DMS53 treated with DMSO at 0.1 percent for 48 hours (cell line): Measurements from ENCODE around the gene AOAH.

Experiments used
- DNase-seq: peaks from one replicate; lab custom pipeline; 2025; ENCODE audit not compliant: unreplicated experiment; lab: John Stamatoyannopoulos, UW

The AOAH gene

DNA sequence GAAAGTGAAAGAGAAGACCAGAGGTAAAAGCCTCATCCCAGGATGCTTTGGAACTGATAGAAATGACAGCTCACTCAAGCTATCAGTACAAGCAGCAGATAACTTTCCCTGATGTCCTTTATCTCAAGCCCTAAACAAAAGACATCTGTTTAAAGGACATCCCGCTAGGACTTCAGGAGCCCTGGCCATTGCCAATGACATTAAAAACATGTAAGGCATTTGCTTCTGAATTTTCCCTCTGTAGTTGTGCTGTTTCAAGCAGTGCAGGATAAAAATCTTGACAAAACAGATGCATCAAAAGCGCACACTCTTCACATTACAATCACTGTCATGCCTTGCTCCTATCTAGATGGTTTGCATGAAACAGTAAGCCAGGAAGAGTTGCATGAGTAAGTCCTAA is 159.8 kb downstream of the AOAH start:
- DNase-seq: no peak

DNA sequence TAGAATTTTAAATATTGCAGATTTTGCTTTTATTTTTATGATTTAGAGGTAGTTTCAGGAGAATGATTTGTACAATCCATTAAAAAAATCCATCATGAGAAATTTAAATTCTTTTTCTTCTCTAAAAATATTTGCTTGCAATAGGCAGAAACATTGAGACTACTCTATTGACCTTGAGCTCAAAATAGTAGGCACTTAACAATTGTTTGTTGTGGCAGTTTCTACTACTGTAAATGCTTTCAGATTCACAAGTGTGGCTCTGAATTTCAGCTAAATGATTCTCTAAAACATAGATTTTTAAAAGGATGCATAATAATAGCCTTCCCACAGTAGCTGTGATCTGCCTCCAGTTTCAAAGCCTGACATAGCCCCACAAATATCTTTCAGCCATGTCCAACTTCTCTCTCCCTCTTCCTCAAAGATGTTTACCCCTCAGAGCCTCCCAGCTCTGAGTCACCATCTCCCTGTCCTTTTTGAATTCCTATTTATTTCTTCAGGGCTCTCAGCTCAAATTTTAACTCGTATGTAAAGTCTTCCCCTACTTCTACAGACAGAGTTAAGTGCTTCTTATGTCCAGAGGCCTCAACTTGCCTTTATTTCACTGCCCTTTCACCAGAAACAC is 160.5 kb downstream of the AOAH start:
- DNase-seq: no peak

DNA sequence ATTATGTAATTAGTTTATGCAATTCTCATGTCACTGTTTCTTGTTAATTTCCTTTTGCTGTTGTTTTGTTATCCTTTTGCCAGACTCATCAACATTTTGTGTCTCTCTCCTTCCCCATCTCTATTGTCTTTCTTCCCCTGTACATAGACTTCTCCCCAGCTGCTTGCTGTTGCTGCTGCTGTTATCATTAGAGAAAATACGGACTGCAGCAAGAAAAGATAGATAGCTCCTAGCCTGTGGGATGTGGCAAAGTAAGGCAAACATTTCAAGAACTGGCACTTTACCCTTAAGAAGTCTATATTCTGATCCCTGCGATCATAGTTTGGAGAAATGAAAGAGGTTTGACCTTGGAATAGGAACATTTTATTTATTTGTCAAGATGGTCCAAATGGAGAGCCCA is 162.2 kb downstream of the AOAH start:
- no peak for DNase-seq

DNA sequence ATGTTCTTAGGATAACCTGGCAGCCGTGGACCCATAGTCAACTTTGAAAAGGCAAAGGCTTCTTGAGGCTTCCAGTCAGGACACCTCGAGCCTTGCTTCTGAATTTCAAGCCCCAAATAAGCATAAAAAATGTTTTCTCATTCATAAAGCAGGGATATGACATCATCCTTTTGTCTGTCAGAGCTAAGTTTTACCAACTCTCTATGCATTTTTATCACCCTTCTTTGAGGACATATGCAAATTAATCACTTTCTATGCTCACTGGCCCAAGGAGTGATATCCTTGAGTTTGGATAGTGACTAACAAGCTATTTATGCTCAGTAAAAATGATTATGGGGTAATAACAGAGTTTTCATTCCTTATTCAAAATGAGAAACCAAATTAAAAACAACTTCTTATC is 175.3 kb downstream of the AOAH start:
- no peak for DNase-seq

DNA sequence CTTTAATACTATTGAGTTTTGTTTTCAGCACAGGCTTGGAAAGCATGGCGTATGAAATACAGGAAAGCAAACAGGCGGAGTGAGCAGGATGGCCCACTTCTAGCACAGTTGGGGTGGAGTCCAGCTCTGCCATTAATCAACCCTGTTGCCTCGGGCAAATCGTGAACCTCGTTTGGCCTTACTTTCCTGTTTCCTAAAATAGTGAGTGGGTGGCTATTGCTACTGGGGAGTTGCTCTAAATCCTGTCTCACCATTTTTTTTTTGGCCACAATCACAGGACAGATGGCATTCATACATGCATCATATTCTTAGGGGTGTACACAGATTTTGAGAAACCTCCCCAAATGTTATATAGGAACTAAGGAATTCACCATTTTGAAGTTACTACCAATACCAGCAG is 176.9 kb downstream of the AOAH start:
- DNase-seq: no peak

DNA sequence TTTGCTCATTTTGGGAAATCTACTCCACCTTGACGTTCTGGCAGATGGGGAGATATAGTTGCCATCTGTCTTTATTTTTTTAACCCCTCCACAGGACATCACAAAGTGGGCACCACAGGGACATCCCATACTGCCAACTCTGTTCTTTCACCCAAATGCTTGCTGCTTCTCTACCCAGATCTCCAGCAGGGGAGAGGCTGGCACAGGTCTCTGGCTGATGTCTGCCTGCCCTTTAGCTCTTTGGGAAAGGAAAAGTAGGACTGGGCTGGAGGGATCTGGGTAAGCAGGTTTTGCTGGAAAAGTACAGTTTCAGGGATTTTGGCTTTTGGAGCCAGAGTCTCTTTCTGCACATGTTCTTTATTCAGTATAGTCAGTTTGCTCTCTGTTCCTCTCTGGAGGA is 178.0 kb downstream of the AOAH start:
- DNase-seq: no peak

DNA sequence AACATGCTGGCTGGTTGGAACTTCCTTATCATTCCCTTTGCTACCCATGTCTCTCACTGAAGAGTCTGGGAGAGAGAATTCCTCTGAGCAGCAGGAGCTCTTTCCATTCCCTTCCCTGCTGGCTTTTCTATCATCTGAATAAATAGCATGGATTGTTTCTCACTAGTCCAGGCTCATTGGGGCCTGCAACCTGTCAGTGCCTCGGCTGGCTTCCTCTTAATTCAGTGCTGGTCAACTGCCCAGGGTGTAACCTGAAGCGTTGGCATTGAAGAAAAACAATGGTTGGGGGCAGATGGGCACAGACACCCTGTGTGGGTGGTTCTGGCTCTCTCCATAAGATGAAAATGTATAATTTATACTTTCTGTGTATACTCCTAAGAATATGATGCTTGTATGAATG is 179.0 kb downstream of the AOAH start:
- no peak for DNase-seq

DNA sequence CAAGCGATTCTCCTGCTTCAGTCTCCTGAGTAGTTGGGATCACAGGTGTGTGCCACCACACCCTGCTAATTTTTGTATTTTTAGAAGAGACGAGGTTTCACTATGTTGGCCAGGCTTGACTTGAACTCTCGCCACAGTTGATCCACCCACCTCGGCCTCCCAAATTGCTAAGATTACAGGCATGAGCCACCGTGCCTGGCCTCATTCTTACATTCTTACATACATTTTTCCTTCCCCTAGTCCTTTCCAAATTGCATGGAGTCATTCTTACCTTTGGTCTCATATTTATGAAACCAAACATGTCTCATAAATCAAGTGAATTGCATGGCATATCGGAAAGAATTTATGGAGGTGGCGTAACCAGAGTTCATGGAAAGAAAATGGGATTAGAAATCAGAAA is 186.2 kb downstream of the AOAH start:
- no peak for DNase-seq

DNA sequence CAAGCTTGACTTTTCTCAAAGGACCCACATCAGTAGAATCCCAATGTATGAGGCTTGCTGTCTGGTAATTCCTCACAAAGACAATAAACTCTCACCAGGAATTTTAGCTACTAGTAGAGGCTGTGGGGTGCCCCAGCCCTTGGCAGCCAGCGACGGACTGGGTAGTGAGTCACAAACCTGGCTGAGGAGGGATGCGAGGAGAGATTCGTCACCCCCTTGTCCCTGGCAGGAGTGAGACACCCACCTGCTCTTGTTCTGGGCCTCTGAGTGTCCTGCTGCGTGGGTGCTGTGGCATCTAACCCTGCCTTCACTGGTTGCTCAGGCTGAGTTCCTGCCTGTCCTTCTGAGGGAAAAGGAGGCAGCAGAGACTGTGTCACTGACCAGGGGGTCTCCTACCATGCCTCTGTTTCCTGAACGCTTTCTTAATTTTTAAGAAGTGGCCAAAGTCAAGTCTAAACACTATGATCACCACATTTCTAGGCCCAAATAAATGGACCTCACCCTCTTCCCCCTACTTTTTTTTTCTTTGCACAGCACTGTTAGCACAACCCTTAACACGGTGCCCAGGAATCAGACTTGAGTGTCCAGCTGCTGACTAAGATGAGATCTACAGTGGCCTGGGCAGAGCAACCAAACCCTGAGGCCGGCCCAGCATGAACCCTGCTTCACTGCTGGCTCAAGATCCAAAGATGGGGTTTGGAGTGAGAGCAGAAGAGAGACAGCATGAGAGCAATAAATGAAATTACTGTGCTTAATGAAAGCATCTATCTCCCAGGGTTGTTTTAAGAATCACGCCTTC is 188.2 kb downstream of the AOAH start:
- DNase-seq: no peak

DNA sequence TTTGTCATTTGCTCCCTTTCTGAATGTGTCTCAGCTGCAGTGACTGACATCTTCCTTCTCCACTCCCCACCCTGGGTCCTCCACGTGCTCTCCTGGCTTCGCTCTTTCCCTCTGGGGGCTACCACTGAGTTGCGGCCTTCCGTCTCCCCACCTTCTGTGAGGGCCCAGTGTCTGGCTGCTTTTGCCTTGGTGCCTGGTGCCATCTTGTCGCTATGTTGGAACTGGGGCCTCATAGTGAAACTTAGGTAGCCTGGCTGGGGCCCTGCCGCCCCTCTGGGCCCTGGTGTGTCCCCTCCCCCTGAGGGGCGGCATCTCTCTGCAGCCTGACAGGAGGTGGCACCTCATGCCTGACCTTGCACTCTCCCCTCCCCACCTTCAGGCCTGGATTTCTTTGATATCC is 190.6 kb downstream of the AOAH start:
- no peak for DNase-seq

DNA sequence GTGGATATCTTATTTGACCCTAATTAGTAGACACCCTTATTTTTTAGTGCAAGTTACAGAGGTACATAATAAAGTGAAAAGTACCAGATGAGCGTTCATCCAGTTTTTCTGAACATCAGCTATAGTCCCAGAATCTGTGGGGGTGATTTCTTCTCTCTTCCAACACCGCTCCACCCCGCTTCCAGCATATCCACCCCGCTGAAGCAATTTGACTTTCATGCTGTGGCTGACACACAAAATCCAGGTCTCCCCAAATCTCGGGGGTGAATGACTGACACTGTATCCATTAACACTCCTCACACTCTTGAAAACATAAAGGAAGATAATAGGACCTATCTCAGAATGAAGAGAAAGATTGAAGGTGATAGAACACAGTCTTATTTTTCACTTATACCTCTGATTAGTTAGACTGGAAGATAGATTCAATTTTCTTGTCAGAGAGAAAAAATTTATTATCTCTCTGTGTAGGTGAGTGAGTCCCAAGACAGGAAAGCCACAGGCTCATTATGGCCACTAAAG is 191.3 kb downstream of the AOAH start:
- DNase-seq: no peak

DNA sequence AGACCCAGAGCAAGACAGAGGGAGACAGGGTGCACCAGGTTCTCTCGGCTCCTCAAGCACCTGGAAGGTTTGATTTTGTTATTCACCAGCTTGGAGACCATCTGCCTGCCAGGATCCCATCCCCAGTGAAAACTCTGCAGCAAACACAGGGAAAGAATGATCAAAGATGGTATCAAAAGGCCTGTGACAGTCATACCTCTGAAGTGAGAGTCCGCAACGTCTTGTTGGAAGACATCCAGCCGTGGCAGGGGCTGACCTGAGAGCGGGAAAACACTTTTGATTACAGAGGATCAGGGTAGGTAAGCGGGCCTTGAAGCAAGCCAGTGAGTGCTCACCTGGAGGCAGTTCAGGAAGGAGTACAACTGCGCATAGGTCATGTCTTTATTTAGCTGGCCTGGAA is 192.3 kb downstream of the AOAH start:
- no peak for DNase-seq

DNA sequence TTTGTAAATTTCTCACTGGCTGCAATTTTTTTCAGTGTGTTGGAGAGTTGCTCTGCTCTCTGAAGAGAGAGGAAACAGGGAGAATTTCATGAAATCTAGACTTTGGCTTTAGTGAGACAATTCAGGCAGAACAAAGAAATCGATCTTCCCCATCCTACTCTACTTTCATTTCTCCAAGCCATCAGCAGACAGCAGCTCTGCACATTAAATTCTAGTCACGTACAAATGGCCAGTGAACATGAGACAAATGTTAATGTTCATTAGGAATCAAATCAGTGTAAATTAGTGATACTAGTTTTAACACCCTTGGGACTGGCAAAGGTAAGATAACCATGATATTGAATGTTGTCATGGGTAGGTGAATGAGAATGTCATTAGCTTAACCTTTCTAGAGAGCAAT is 193.8 kb downstream of the AOAH start:
- no peak for DNase-seq

DNA sequence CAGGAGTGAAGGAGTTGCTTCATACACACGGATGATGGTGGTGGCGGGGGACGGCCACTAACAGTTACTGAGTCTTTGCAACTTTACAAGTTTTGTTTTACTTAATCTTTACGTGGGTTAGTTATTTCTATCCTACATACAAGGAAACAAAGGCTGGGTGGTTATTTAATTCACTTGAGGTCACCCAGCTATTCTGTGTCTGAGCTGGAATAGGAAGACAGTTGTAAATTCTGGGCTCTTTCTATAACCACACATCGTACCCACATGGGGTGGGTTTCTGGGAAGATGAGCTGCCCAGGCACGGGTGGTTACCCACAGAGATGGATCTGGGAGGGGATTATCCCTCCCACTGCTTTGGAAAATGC is 196.8 kb downstream of the AOAH start:
- DNase-seq: no peak

DNA sequence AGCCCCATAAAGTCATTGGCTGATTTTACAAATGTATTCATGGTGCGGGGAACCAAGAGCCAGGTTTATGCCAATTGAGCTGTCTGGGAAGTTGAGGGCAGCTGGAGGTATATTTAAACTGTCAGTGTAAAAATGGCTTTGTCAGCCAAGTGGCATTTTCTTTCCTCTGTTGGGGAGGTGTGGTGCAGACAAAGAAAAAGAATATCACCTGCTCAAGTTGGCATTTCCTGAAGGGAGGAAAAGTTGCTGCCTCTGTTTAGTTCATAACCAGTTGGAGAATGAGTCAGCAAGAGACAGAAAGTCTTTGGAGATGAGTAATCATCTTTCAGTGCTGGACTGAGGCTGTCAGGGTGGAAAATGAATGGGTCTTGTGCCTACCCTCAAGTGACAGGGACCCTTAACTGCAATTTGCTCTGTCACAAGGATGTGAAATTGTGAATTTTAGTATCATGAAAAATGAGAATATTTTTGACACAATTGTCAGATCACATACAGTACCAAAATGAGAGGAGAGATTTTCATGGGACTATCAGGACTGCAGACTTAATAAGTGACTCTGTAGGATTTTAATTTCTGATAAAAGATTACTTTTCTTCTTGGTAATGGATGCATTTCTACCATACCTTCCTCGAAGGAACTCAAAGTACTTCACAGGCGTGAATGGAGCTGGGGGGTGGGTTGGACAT is 197.3 kb downstream of the AOAH start:
- peak; percentile 69 for DNase-seq

DNA sequence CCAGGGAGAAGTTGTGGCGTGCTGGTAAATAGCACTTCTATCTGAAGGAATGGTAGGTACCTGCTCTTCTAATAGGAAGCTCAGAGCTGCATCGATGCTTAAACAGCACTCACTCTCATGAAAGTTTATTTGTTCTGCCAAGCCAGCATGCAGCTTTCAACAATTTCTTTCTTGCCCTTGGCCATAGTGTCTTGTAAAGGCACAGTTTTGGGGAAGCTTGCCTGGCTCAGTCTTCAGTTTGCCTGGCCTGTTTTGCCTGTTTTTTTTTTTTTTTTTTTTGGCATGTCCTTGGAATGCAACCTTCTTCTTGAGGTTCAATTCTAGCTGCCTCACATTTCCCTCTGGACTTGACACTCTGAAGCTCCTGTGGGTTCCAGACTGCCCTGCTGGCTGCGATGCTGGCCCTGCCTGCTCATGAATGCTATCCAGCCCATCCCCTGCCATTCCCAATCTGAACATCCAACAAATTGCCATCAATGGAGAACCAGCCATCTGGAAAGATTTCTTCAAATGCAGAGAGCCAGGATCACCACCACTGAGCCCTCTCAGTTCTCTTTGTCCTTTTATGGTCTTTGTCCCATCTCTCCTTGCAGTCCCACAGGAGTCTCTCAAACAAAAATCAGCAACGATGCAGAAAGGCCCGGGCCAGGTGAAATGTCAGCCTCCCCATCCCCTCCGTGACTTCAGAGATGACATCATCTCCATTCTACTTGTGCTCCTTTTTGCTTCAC is 200.8 kb downstream of the AOAH start:
- no peak for DNase-seq

DNA sequence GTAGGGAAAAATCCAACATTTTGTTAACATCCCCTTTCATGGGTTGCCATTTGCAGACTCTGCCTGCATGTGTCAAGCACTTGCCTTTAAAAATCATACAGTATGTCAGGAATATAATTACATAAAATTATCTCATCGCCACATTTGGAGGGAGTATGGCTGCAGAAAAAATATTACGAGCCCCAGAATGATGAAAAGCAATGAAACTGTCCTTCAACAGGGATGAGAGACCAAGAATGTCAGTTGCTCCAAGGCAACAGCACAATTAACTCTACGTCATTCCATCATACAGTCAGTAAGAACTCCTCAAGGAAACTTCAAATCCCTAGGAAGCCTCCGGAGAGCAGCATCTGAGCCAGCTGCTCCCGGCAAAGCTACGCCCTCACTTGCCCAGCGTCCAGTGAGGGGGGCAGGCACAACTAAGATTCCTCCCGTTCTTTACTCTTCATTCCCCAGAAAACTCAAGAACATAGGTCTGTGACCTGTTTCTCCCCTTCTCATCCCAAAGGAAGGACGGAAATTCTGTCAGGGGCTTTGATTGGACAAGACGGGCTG is 201.8 kb downstream of the AOAH start:
- no peak for DNase-seq

DNA sequence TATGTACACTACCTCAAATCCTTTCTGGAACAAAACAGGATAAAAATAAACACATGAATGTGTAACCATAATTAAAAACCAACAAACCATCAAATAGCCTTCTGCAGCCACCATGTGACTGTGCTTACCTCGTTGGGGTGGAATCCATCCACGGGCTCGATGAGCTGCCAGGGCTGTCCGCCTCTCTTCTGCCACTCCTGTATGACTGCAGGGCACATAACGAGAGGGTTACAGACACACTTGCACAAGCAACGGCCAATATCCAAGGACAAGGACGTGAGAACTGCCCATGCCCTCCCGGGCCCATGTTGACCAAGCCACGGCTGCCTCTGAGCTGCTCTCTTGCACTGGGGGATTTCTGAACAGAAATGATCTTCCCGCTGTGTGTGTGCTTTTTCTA is 202.4 kb downstream of the AOAH start:
- no peak for DNase-seq

DNA sequence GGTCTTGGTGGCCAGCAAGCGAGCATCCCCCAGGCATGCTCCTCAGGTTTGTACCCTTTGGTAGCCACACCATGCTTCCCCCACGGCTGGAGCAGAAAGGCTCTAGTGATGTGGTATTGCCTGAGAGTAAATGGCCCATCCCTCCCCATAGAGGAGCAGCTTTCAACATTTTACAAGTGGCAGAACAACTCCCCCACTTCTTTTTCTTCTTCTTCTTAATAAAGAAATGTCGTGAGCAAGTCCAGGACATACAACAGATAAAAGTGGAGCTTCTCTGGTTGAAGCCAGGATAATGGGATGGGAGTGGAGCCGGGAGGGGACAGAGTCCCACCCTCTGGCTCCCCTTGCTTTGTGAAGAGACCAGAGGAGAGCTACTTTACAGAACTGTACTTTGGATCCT is 203.2 kb downstream of the AOAH start:
- no peak for DNase-seq

DNA sequence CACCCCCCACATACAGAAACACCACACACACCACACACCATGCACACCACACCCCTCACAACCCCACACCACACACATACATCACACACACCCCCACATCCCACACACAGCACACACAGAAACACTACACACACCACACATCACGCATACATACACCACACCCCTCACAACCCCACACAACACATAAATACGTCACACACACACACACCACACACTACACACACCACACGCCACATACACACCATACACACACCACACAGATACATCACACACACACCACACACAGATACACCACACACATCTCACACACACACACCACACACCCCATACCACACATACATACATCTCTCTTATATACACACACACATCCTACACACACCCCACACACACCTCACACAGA is 208.4 kb downstream of the AOAH start:
- no peak for DNase-seq
